ENCODE measurements around the gene RASGRP4. TPM values are rescaled to one million over a fixed set of nuclear protein-coding genes. Genes with fewer than 3 reads are reported as not detected.
"Not testable (repeated sequence)": the region's sequence is repeated elsewhere in the genome, so short reads cannot be mapped to it uniquely, and the experiment has no call there.

Gene RASGRP4
- total RNA-seq, 2 donors from 2014 or later = 1.8 to 3.6 TPM

GRCh38 chr19:38451629-38452028 is 25.6 kb upstream of the RASGRP4 start:
- intact Hi-C loops (cut with DNase I) = no loop called here
- no peak for DNase-seq
- no peak for ATAC-seq

- intact Hi-C loops (cut with DNase I) = no loop called here
- no peak for DNase-seq
- ATAC-seq = no peak
Measured at GRCh38 chr19:38451036-38451435, 25.0 kb upstream of the RASGRP4 start.

GRCh38 chr19:38449518-38449917 is 23.5 kb upstream of the RASGRP4 start:
- ATAC-seq (no peak), DNase-seq (no peak)
- intact Hi-C loops (cut with DNase I) = no loop called here

DNA sequence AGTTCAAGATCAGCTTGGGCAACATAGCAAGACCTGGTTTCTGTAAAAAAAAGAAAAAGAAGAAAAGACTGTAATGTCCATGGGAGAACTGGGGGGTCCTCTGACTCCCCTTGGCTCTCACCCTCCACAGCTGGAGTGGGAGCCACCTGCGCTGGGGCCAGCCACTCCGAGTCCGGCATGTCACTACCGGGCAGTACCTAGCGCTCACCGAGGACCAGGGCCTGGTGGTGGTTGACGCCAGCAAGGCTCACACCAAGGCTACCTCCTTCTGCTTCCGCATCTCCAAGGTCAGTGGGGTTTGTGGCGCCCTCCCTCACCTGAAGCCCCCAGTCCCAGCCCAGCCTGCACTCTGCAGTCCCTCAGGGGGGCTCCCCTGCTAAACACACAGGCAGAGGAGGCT is 22.2 kb upstream of the RASGRP4 start:
- intact Hi-C loops (cut with DNase I) = no loop called here
- DNase-seq = no peak

DNA sequence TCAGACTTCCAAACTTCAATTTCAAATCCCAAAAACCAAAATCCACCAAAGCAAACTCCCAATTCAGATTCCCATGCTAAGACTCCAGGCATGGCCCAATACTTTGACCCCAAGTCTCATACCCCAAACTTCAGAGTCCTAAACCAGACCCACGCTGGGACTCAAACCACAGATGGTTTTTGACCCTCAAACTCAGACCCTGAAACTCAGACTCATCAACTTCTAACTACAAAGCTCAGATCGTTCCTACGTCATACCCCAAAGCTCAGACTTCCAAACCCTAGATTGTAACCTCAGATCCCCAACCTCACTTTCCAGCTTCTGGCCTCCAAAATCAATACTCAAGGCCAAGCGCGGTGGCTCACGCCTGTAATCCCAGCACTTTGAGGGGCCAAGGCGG is 19.3 kb upstream of the RASGRP4 start:
- no peak for ATAC-seq
- DNase-seq = no peak
- intact Hi-C loops (cut with DNase I) = no loop called here

More for the DNA sequence above, 22.2 kb upstream of the RASGRP4 start:
- ATAC-seq = peak in 1 of 2 donors; percentile 12

DNA sequence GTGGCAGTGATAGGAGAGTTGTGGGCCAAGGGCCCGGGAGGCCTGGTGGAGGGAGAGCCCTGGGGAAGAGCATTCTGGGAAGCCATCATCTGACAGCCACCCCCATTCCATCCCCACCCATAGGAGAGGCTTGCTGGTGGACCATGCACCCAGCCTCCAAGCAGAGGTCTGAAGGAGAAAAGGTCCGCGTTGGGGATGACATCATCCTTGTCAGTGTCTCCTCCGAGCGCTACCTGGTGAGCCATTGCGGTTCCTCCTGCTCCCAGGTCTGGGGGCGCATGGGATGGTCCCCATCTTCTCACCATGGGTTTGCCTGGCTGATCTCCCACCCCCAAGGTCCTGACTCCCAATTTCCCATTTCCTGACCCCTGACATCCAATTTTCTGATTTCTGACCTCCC is 18.0 kb upstream of the RASGRP4 start:
- ATAC-seq = no peak
- intact Hi-C loops (cut with DNase I) = no loop called here
- DNase-seq = no peak

GRCh38 chr19:38443458-38443999 is 17.5 kb upstream of the RASGRP4 start:
- DNase-seq (no peak), ATAC-seq (no peak)
- intact Hi-C loops (cut with DNase I) = no loop called here

- ATAC-seq (no peak), DNase-seq (no peak)
- intact Hi-C loops (cut with DNase I) = no loop called here
Measured at GRCh38 chr19:38442736-38443135, 16.7 kb upstream of the RASGRP4 start.

DNA sequence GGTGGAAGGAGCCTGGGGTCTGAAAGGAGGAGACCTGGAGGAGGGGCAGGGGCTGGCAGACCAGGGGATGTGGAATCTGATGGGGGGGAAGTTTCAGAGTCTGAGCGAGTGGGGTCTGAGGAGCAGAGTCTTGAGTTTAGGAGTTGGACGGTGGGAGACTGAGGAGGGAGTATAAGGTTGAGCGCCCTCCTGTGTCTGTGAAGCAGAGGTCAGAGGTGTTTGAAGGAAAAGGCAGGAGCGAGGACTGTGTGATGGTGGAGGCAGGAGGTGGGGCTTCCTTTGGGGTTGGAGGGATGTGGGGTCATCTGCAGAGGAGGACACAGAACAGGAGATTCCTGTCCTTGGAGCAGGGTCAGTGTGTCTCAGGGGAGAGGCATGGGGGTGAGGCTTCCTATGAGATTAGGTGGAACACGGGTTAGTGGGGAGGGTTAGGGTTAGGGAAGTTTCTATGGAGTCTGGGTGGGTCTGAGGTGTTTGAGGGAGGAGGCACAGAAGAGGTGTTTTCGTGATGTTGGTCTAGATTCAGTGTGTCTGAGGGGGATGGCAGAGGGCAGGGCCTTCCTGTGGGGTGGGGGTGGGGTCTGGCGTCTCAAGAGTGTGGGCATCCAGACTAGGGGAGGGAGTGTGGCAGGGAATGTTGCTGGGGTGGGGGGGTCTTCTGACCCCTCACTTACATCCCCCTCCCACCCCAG is 15.8 kb upstream of the RASGRP4 start:
- no peak for DNase-seq
- no peak for ATAC-seq
- intact Hi-C loops (cut with DNase I) = no loop called here

GRCh38 chr19:38440592-38440991 is 14.6 kb upstream of the RASGRP4 start:
- ATAC-seq (no peak), DNase-seq (no peak)
- intact Hi-C loops (cut with DNase I) = no loop called here

DNA sequence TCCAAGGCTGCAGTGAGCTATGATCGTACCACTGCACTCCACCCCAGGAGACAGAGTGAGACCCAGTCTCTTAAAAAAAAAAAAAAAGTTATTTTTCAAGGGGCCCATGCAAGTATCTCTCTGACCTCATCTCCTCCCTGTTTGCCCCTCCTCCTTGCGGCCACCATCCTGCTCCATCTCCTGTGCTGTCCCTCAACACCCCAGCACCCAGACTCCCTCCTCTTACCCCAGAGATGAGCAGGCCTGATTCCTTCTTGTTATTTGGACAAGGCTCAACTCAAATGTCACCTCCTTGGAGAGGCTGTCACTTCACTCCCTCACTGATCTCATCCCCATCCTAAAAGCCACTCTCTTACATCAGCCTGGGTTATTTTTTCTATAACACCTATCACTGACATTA is 11.9 kb upstream of the RASGRP4 start:
- intact Hi-C loops (cut with DNase I) = no loop called here
- DNase-seq (no peak), ATAC-seq (no peak)

- ATAC-seq (no peak), DNase-seq (no peak)
- intact Hi-C loops (cut with DNase I) = no loop called here
Measured at GRCh38 chr19:38437295-38437694, 11.3 kb upstream of the RASGRP4 start.

GRCh38 chr19:38434549-38435051 is 8.6 kb upstream of the RASGRP4 start:
- intact Hi-C loops (cut with DNase I) = no loop called here
- ATAC-seq (peak; percentile 30 to 49), DNase-seq (no peak)

GRCh38 chr19:38433268-38433733 is 7.3 kb upstream of the RASGRP4 start, which contains the start of gene RYR1:
Gene RYR1 (plus strand): TSS chr19:38433691. CDS start chr19:38433830, 139 bp downstream.
- peak; percentile 77 to 91 for ATAC-seq
- intact Hi-C loops (cut with DNase I) = no loop called here
- DNase-seq = peak; percentile 76

DNA sequence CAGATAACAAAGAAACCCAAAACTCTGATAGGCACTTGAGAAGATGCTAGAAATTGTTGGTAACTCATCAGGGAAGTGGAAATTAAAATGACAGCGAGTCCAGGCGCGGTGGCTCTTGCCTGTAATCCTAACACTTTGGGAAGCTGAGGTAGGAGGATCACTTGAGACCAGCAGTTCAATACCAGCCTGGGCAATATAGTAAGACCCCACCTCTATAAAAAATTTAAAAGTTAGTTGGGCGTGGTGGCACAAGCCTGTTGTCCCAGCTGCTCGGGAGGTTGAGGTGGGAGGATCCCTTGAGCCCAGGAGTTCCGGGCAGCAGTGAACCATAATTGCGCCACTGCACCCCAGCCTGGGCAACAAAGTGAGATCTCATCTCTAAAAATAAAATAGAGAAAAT is 4.9 kb upstream of the RASGRP4 start:
- intact Hi-C loops (cut with DNase I) = no loop called here
- DNase-seq (no peak), ATAC-seq (no peak)

GRCh38 chr19:38429811-38430156 is 3.8 kb upstream of the RASGRP4 start:
- no peak for ATAC-seq

GRCh38 chr19:38429055-38429810 is 3.2 kb upstream of the RASGRP4 start:
- intact Hi-C loops (cut with DNase I) = no loop called here
- DNase-seq (no peak), ATAC-seq (no peak)

More at GRCh38 chr19:38429811-38430156, 3.8 kb upstream of the RASGRP4 start:
- intact Hi-C loops (cut with DNase I) = no loop called here
- DNase-seq = no peak

- intact Hi-C loops (cut with DNase I); ATAC-seq; DNase-seq: not testable (repeated sequence)
Measured at GRCh38 chr19:38427035-38427677, 1.1 kb upstream of the RASGRP4 start.

GRCh38 chr19:38425222-38425809 is 703 bp downstream of the RASGRP4 start:
- DNase-seq (no peak), ATAC-seq (peak in 1 of 2 donors; percentile 17)
- intact Hi-C loops (cut with DNase I) = no loop called here
